ENCODE results near the gene PITPNM3. TPM values are rescaled to one million over a fixed set of nuclear protein-coding genes. Genes with fewer than 3 reads are reported as not detected.
"Not testable (repeated sequence)": the region's sequence is repeated elsewhere in the genome, so short reads cannot be mapped to it uniquely, and the experiment has no call there.

PITPNM3 gene
- total RNA-seq = 1.1 TPM
- long read RNA-seq, partial matches to known transcripts = 0 of 1 reads
- long read RNA-seq, other reads (novel, unspliced or antisense) = 1 of 1 reads

GRCh38 chr17:6556121-6557039, at the start of gene PITPNM3:
PITPNM3 (minus strand) TSS chr17:6556555; CDS start chr17:6556406, 149 bp downstream.
- no peak for DNase-seq (ENCODE audit: low spot score)

- DNase-seq (ENCODE audit: low spot score) = no peak
Observed at GRCh38 chr17:6605142-6605541, 48.8 kb upstream of the PITPNM3 start.

GRCh38 chr17:6603744-6604325, 47.5 kb upstream of the PITPNM3 start:
- DNase-seq (ENCODE audit: low spot score) = no peak

GRCh38 chr17:6602141-6602540, 45.8 kb upstream of the PITPNM3 start:
- DNase-seq (ENCODE audit: low spot score) = no peak

GRCh38 chr17:6599364-6599763, 43.0 kb upstream of the PITPNM3 start:
- DNase-seq (ENCODE audit: low spot score) = no peak

GRCh38 chr17:6597727-6598126, 41.4 kb upstream of the PITPNM3 start:
- no peak for DNase-seq (ENCODE audit: low spot score)

GRCh38 chr17:6596941-6597340, 40.6 kb upstream of the PITPNM3 start:
- no peak for DNase-seq (ENCODE audit: low spot score)

GRCh38 chr17:6596511-6596910, 40.2 kb upstream of the PITPNM3 start:
- DNase-seq (ENCODE audit: low spot score) = no peak

GRCh38 chr17:6596081-6596480, 39.7 kb upstream of the PITPNM3 start:
- no peak for DNase-seq (ENCODE audit: low spot score)

GRCh38 chr17:6593371-6593770, 37.0 kb upstream of the PITPNM3 start:
- DNase-seq (ENCODE audit: low spot score) = not testable (repeated sequence)

- DNase-seq (ENCODE audit: low spot score) = no peak
Observed at GRCh38 chr17:6592173-6592572, 35.8 kb upstream of the PITPNM3 start.

- no peak for DNase-seq (ENCODE audit: low spot score)
Observed at GRCh38 chr17:6591599-6592158, 35.3 kb upstream of the PITPNM3 start.

- DNase-seq (ENCODE audit: low spot score) = no peak
Observed at GRCh38 chr17:6589266-6589946, 33.1 kb upstream of the PITPNM3 start.

GRCh38 chr17:6588165-6588564, 31.8 kb upstream of the PITPNM3 start:
- no peak for DNase-seq (ENCODE audit: low spot score)

- DNase-seq (ENCODE audit: low spot score) = no peak
Observed at GRCh38 chr17:6587310-6587709, 31.0 kb upstream of the PITPNM3 start.

GRCh38 chr17:6583411-6583810, 27.1 kb upstream of the PITPNM3 start:
- no peak for DNase-seq (ENCODE audit: low spot score)

- no peak for DNase-seq (ENCODE audit: low spot score)
Observed at GRCh38 chr17:6580625-6581024, 24.3 kb upstream of the PITPNM3 start.

GRCh38 chr17:6578491-6578890, 22.1 kb upstream of the PITPNM3 start:
- no peak for DNase-seq (ENCODE audit: low spot score)

GRCh38 chr17:6577686-6578263, 21.4 kb upstream of the PITPNM3 start:
- DNase-seq (ENCODE audit: low spot score) = no peak

GRCh38 chr17:6576038-6576785, 19.9 kb upstream of the PITPNM3 start:
- no peak for DNase-seq (ENCODE audit: low spot score)

GRCh38 chr17:6575596-6575988, 19.2 kb upstream of the PITPNM3 start:
- DNase-seq (ENCODE audit: low spot score) = no peak
